ENCODE results near the gene RGS6.

Gene RGS6

DNA sequence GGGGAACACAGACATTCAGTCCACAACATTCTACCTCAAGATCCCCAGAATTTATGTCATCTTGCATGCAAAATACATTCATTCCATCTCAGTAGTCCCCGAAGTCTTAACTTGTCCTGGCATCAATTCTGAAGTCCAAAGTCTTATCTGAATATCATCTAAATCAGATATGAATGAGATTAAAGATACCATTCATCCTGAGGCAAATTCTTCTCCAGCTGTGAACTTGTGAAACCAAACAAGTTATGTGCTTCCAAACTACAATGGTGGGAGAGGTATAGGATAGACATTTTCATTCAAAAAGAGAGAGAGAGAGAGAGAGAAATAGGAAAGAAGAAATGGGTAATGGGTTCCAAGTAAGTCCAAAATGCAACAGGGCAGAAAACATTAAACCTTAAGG lies 571.0 kb downstream of the RGS6 start:
- CTCF ChIA-PET = no interaction called here
- TF ChIP-seq FOXK2 (IDR thresholded peaks at IDR 0.05) (no peak), SP1 (IDR thresholded peaks at IDR 0.05) (no peak), HDGF (IDR thresholded peaks at IDR 0.05; ENCODE audit: borderline replicate concordance) (no peak), ARNT (IDR thresholded peaks at IDR 0.05) (no peak), FOXM1 (IDR thresholded peaks at IDR 0.05; ENCODE audit: borderline replicate concordance) (no peak)
- DNase-seq (ENCODE audit: extremely low spot score) = no peak
- POLR2A ChIA-PET = no interaction called here

DNA sequence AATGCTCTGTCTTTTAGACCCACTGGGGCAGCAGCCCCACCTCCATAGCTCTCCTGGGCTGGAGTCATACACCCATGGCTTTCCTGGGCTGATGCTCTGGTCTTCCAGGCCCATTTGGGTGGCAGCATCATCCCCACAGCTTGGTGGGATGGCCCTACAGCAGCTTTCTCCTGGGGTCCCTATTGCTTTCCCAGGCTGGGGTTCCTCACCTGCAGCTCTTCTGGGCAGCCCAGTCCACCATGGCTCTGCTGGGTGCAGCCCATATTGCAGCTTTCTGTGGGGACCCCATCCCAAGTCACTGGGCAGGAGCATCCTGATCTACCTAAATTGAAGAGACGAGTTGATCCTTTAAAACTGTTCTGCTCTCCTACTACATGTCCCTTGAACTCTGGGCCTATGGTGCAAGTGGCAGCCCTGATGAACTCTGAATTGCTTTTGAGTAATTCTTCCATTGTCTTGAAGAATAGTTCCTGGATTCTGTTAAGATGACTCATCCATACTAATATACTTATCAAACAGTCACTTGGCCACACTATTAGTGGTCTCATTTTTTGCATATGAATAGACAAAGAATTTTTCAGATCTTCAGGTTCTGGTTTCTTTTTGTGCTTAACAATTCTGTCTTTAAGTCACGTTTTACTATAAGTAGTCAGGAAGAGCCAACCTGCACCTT lies 571.6 kb downstream of the RGS6 start:
- no peak for TF ChIP-seq FOXM1 (IDR thresholded peaks at IDR 0.05; ENCODE audit: borderline replicate concordance)
- no peak for TF ChIP-seq ZNF384 (IDR thresholded peaks at IDR 0.05)
- no peak for TF ChIP-seq BHLHE40 (IDR thresholded peaks at IDR 0.05; ENCODE audit: borderline replicate concordance)
- TF ChIP-seq FOXK2 (IDR thresholded peaks at IDR 0.05) = no peak
- TF ChIP-seq L3MBTL2 (conservative IDR thresholded peaks at IDR 0.05) = no peak
- no peak for TF ChIP-seq ARNT (IDR thresholded peaks at IDR 0.05)
- no peak for TF ChIP-seq SUZ12 (IDR thresholded peaks at IDR 0.05)
- no peak for TF ChIP-seq CTBP1 (IDR thresholded peaks at IDR 0.05; ENCODE audit: borderline replicate concordance)
- no peak for TF ChIP-seq ELF4 (IDR thresholded peaks at IDR 0.05)
- no peak for TF ChIP-seq TARDBP (IDR thresholded peaks at IDR 0.05)
- TF ChIP-seq, protein P1, sequence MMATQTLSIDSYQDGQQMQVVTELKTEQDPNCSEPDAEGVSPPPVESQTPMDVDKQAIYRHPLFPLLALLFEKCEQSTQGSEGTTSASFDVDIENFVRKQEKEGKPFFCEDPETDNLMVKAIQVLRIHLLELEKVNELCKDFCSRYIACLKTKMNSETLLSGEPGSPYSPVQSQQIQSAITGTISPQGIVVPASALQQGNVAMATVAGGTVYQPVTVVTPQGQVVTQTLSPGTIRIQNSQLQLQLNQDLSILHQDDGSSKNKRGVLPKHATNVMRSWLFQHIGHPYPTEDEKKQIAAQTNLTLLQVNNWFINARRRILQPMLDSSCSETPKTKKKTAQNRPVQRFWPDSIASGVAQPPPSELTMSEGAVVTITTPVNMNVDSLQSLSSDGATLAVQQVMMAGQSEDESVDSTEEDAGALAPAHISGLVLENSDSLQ (IDR thresholded peaks at IDR 0.05) = no peak
- no peak for TF ChIP-seq FOXA1 (IDR thresholded peaks at IDR 0.05)
- TF ChIP-seq SP1 (IDR thresholded peaks at IDR 0.05) = no peak
- TF ChIP-seq NFRKB (IDR thresholded peaks at IDR 0.05) = no peak
- no peak for TF ChIP-seq HDGF (IDR thresholded peaks at IDR 0.05; ENCODE audit: borderline replicate concordance)
- ChIA-PET POLR2A (no interaction called here), CTCF (interaction anchor here (2.3 kb wide), 1 partner anchor 10 kb away, joined by 11 read pairs; no protein-coding TSS in a partner anchor)
- DNase-seq (ENCODE audit: extremely low spot score) = no peak

GRCh38 chr14:72510566-72510965 lies 578.3 kb downstream of the RGS6 start:
- ChIA-PET CTCF (no interaction called here), POLR2A (no interaction called here)
- DNase-seq (ENCODE audit: extremely low spot score) = no peak
- TF ChIP-seq HDGF (IDR thresholded peaks at IDR 0.05; ENCODE audit: borderline replicate concordance) (no peak), ELF4 (IDR thresholded peaks at IDR 0.05) (no peak), TARDBP (IDR thresholded peaks at IDR 0.05) (no peak), SP1 (IDR thresholded peaks at IDR 0.05) (no peak), LEF1 (IDR thresholded peaks at IDR 0.05; ENCODE audit: borderline replicate concordance) (no peak), FOXK2 (IDR thresholded peaks at IDR 0.05) (no peak), SUZ12 (IDR thresholded peaks at IDR 0.05) (no peak), NFRKB (IDR thresholded peaks at IDR 0.05) (no peak), FOXA1 (IDR thresholded peaks at IDR 0.05) (no peak), L3MBTL2 (conservative IDR thresholded peaks at IDR 0.05) (no peak)
- TF ChIP-seq, protein P1 (IDR thresholded peaks at IDR 0.05) = no peak

DNA sequence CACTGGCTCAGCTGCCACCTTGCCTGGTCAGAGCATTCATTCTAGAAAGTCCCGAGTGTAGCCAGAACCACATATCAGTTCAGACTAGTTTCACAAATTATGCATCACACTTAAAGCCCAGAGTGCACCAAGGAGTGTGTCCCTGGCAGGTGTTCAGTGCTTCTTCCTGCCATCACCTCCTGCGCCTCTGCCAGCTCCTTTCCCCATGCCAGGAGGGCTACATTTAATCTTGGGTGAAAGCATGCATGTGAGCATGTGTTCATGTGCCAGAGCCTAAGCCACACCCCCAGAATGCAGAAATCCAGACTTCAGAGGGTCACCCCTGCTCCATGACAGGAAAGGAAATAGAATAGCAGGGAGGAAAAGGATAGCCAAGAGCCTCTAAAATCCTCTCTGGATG lies 580.1 kb downstream of the RGS6 start:
- DNase-seq (ENCODE audit: extremely low spot score) = no peak
- POLR2A ChIA-PET = no interaction called here
- no peak for TF ChIP-seq ZNF384 (IDR thresholded peaks at IDR 0.05)
- CTCF ChIA-PET = interaction anchor here (2.5 to 6.2 kb wide), 2 partner anchors 392 to 437 kb away, joined by 34 to 86 read pairs; no protein-coding TSS in a partner anchor

DNA sequence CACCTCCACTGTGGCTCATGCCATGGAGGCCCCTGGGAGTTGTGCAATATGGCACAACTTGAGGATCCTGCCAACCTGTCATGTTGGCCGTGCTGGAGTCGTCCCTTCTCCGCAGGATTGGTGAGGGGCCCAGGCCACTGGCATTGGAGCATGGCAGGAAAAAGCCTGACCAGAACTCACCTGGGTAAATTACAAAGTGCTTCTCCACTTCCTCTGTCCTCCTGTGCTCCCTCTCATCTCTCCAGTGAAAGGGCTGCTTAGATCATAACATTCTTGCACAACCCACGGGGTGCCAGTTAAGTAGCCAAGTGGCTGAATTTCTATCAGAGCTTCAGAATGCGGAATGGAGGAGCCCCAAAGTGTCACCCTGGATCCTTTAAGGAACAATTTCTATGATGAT lies 580.7 kb downstream of the RGS6 start:
- ChIA-PET POLR2A (interaction anchor here (1.0 to 1.6 kb wide), 2 partner anchors 395 to 431 kb away, joined by 3 to 7 read pairs; no protein-coding TSS in a partner anchor), CTCF (interaction anchor here (0.7 to 6.2 kb wide), 6 partner anchors 8 to 582 kb away, joined by 3 to 86 read pairs (median 10); no protein-coding TSS in a partner anchor)
- TF ChIP-seq CTBP1 (IDR thresholded peaks at IDR 0.05; ENCODE audit: borderline replicate concordance) (no peak), ARNT (IDR thresholded peaks at IDR 0.05) (no peak), SP1 (IDR thresholded peaks at IDR 0.05) (no peak), FOXM1 (IDR thresholded peaks at IDR 0.05; ENCODE audit: borderline replicate concordance) (no peak), SUZ12 (IDR thresholded peaks at IDR 0.05) (no peak), FOXK2 (IDR thresholded peaks at IDR 0.05) (no peak), TARDBP (IDR thresholded peaks at IDR 0.05) (no peak), NFRKB (IDR thresholded peaks at IDR 0.05) (no peak)
- DNase-seq (ENCODE audit: extremely low spot score) = no peak

DNA sequence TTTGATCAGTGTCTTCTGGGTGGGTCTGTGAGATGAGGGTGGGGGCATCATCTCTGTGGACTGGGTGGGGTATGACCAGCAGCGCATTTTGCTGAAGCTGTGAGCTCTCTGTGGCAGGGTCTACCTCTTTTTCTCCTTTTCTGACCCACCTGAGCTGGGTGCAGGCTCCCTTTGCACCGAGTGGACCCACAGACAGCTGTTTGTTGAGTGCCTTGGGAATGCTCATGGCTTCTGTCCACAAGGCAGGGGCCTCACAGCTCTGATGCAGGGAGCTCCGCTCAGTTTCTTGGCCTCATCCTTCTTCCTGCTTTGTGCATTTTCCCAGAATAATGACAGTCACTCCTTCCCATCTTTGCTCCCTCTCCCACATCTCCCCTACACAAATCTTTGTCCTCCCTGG lies 581.1 kb downstream of the RGS6 start:
- TF ChIP-seq ELF4 (IDR thresholded peaks at IDR 0.05) (no peak), L3MBTL2 (conservative IDR thresholded peaks at IDR 0.05) (no peak), BHLHE40 (IDR thresholded peaks at IDR 0.05; ENCODE audit: borderline replicate concordance) (no peak), FOXA1 (IDR thresholded peaks at IDR 0.05) (no peak), SP1 (IDR thresholded peaks at IDR 0.05) (no peak), SUZ12 (IDR thresholded peaks at IDR 0.05) (no peak), HDGF (IDR thresholded peaks at IDR 0.05; ENCODE audit: borderline replicate concordance) (no peak), LEF1 (IDR thresholded peaks at IDR 0.05; ENCODE audit: borderline replicate concordance) (no peak), ARNT (IDR thresholded peaks at IDR 0.05) (no peak), FOXK2 (IDR thresholded peaks at IDR 0.05) (no peak), NFRKB (IDR thresholded peaks at IDR 0.05) (no peak), FOXM1 (IDR thresholded peaks at IDR 0.05; ENCODE audit: borderline replicate concordance) (no peak), TARDBP (IDR thresholded peaks at IDR 0.05) (no peak), CTBP1 (IDR thresholded peaks at IDR 0.05; ENCODE audit: borderline replicate concordance) (no peak)
- TF ChIP-seq, protein P1 (IDR thresholded peaks at IDR 0.05) = no peak
- ChIA-PET POLR2A (interaction anchor here (1.0 to 1.6 kb wide), 2 partner anchors 394 to 431 kb away, joined by 3 to 7 read pairs; no protein-coding TSS in a partner anchor), CTCF (interaction anchor here (0.6 to 6.2 kb wide), 14 partner anchors 8 to 582 kb away, joined by 3 to 86 read pairs (median 6); partner anchors contain the start of genes DCAF4 and DPF3)
- no peak for DNase-seq (ENCODE audit: extremely low spot score)
